Dermis blood vessel endothelial cell (primary cell): ENCODE measurements around the gene VPS50. TPM values are rescaled to one million over a fixed set of nuclear protein-coding genes. Genes with fewer than 3 reads are reported as not detected.
"Not testable (repeated sequence)": the region's sequence is repeated elsewhere in the genome, so short reads cannot be mapped to it uniquely, and the experiment has no call there.

Experiments
- DNase-seq: peaks from one replicate; pipeline ENCODE4 v3.0.0; 2010
- total RNA-seq: library from RNA; depleted of rRNA; stranded (reverse); fragments of >200 nt; gene quantifications from 2 replicates; pipeline ENCODE4 v1.2.3, GENCODE V29; 2014

The VPS50 gene
- total RNA-seq, 1 donor from 2014 or later = 40.8 TPM

GRCh38 chr7:93342178-93342577 is 110.0 kb downstream of the VPS50 start:
- not testable (repeated sequence) for DNase-seq

GRCh38 chr7:93350338-93350737 is 118.2 kb downstream of the VPS50 start:
- DNase-seq = no peak

DNA sequence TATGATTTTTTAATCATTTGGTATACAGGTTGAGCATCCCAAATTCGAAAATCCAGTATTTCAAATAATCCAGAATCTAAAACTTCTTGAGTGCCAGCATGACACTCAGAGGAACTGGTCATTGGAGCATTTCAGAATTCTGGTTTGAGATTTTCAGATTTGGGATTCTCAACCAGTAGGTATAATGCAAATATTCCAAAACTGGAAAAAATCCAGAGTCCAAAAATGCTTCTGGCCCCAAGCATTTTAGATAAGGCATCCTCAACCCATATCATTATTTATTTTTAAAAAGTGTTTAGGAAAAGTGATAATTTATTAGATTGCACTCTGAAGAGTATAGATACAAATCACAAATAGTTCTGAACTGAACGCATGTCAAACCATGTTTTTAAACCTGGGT is 120.7 kb downstream of the VPS50 start:
- DNase-seq = no peak

- DNase-seq = no peak
Measured at GRCh38 chr7:93354815-93355214, 122.6 kb downstream of the VPS50 start.

DNA sequence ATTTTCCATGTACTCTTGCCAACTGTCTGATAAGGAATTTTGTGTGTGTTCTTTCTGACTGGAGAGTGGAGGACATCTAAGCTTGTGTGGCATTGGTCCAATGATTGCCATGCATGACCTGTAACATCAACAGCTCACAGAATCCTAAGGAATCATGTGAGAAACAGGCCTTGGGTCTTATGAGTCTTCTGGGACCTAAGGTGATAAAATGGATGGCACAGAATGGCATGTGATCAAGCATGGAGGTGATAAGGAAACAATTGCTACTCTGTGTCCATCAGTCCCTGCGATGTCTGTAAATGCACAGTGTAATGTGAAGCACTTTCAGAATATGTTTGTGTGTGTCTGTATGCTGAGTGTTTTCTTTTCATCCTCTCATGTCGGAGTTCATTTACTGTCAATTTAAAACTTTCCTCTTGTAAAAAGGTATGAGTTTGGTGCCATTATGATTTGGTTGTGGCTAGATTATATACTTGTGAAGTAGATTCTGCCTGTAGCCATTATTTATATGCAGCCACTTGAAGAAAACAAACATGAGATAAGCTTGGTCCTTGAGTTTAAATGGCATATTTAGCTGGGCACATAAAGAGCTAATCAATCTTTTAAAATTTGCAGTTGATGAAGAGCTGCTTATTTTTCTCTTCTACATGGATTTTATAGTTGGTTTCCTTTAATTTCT is 127.5 kb downstream of the VPS50 start:
- DNase-seq = no peak

GRCh38 chr7:93361853-93362252 is 129.7 kb downstream of the VPS50 start:
- DNase-seq = no peak

- DNase-seq = no peak
Measured at GRCh38 chr7:93364806-93365205, 132.6 kb downstream of the VPS50 start.

DNA sequence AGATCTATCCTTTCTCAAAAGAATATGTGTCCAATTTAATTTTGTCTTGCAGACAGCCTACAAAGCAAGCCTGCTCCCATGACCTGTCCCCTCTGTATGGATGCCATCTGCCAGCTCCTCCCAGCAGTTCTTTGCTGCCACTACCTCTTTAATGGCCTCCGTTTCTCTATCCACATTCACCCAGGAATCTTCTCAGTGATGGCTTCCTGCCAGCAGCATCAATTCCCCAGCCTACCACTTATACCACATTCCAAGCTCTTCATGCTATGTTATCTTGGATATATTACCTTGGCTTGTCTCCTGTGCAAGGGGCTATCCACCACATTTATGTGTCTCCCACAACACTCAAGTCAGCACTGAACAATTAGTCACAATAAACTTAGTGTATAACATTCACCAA is 133.2 kb downstream of the VPS50 start:
- no peak for DNase-seq

GRCh38 chr7:93366816-93367215 is 134.7 kb downstream of the VPS50 start:
- no peak for DNase-seq

DNA sequence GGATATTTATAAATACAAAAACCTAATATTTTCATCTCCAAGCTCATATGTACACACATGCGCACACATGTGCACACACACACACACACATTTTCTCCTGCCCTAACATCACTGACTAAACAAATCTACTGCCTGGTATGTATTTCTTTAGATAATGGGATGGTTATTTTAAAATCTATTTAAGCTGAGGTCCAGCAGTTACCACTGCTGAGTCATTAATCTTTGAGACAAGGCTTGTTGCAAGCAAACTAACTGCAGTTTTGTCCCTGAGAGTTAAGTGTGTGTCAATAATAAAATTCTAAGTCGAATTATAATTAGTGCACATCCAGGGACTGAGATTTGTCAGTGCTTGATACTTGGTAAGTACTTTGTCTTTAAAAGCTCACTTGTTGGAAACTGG is 135.1 kb downstream of the VPS50 start:
- no peak for DNase-seq

DNA sequence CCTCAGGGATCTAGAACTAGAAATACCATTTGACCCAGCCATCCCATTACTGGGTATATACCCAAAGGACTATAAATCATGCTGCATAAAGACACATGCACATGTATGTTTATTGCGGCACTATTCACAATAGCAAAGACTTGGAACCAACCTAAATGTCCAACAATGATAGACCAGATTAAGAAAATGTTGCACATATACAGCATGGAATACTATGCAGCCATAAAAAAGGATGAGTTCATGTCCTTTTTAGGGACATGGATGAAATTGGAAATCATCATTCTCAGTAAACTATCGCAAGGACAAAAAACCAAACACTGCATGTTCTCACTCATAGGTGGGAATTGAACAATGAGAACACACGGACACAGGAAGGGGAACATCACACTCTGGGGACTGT is 138.8 kb downstream of the VPS50 start:
- DNase-seq = not testable (repeated sequence)

GRCh38 chr7:93373537-93373936 is 141.4 kb downstream of the VPS50 start:
- DNase-seq = no peak

DNA sequence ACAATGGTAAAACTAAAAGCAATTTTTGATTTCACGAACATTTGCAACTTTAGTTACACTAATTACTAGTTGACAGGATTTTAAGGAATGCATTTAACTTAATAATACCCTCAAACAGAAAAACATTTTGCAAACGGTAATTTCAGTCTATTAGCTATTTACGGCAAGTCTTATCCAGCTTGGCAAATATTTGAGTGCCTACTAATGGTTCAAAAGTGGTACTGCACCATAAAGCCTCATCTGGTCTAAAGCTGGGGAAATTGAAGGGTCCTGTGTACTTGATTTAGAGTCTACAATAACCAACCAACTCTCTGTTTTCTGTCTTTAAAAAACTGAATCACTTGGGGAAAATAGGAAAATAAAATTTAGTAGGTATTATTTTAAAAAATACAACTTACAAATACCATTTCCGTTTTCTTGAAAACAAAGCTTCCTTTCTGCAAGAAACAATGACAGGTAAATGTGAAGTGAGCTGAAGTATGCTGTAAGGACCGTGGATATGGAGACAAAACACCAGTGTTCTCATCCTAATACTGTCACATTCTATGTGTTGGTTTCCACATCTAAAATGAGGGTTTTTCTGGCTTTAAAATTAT is 142.3 kb downstream of the VPS50 start:
- DNase-seq = peak; percentile 60

DNA sequence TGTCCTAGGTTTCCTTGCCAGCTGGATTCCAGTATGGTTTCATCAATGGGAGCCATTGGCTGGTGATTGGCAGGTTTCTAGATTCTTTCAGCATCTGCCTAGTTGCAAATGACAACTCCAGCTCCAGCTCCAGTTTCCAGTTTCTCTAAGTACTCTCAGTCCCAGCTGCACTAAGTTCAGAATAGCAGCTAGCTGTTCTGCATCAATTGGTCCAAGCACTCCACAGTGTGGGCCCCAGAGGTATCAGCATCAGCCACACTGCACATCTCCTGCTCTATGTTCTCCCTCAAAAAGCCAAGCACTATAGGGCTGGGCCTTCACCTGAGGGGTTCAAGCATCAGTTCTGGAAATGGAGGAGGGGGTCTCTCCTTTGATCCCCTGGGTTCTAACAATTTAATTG is 143.4 kb downstream of the VPS50 start:
- DNase-seq = no peak

GRCh38 chr7:93378131-93378760 is 146.1 kb downstream of the VPS50 start:
- DNase-seq = no peak

- no peak for DNase-seq
Measured at GRCh38 chr7:93382362-93382761, 150.2 kb downstream of the VPS50 start.

DNA sequence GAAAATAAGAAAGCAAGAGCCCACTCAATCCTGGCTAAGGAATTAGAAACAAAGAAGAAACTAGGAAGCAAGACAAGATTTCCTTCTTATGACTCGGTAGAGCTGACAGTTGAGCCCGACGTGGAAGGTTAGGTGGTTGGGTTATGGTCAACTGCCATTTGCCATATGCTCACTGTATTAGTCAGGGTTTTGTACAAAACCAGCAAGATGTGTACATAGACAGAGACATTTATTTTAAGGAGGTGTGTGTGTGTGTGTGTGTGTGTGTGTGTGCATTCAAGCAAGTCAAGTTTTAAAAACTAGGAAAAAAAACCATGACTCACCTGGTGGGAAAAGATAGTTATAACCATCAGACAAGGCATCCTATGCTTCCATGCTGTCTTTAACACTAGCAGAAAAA is 158.5 kb downstream of the VPS50 start:
- DNase-seq = no peak

- no peak for DNase-seq
Measured at GRCh38 chr7:93392984-93393383, 160.8 kb downstream of the VPS50 start.

- no peak for DNase-seq
Measured at GRCh38 chr7:93399642-93400041, 167.5 kb downstream of the VPS50 start.

GRCh38 chr7:93402944-93403343 is 170.8 kb downstream of the VPS50 start:
- no peak for DNase-seq

- DNase-seq = no peak
Measured at GRCh38 chr7:93407239-93407638, 175.1 kb downstream of the VPS50 start.

DNA sequence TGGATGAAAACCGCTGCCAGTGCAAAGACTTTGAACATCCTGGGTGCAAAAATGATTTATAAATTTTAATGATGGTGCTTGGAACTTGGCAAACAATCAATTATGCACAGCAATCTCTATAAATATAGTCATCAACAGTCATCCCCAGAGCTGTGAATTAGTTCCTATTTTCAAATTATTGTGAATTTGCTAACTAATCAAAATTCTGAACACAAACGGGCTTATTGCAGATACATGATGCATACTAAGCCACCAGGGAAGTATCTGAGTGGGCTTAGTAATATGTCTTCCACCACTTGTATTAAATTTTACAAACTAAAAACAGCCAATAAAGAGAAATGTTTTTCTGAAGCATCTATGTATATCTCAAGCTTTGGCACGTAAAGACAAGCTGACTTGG is 177.2 kb downstream of the VPS50 start:
- DNase-seq = no peak
